B cell (primary cell): Measurements from ENCODE around the gene RAI14. TPM values are rescaled to one million over a fixed set of nuclear protein-coding genes. Genes with fewer than 3 reads are reported as not detected.

Source experiments
- ATAC-seq: fragments of 200-7000 bp; cut with Tn5 transposase; one replicate; pipeline ENCODE4 v1.10.0; 2021; ENCODE audit warnings: low read depth, mild to moderate bottlenecking, moderate number of reproducible peaks, moderate library complexity
- CTCF ChIA-PET: fragments of 350-600 bp; sonication (Branson Sonifier 250); formaldehyde crosslinking; loops from one replicate; lab custom pipeline; 2021; ENCODE audit warnings: antibody characterized with exemption, inconsistent platforms; lab: Charles Lee
- POLR2A ChIA-PET: fragments of 350-600 bp; sonication (Branson Sonifier 250); formaldehyde crosslinking; loops from one replicate; lab custom pipeline; 2021; ENCODE audit warnings: antibody characterized with exemption; lab: Charles Lee
- DNase-seq: peaks from one replicate; pipeline ENCODE4 v3.0.0; 2013
- H2AFZ ChIP-seq: 2 replicates; pipeline ENCODE4 v1.6.1; 2012; ENCODE audit warnings: mild to moderate bottlenecking, low read depth, low read length; ENCODE audit not compliant: insufficient read depth, poor library complexity, severe bottlenecking
- H3K27ac ChIP-seq, 2 donors: 1 replicate in 1 of 2; 2 replicates in 1 of 2; pipeline ENCODE4 v1.5.1; 2012 to 2013; ENCODE audit warnings: low read length in 2 of 2, mild to moderate bottlenecking in 2 of 2, moderate library complexity in 1 of 2
- H3K27me3 ChIP-seq, 4 experiments: fragments of 200-600 bp in 1 of 4; sonication (generic) in 1 of 4; replicated peaks in 1 of 4; 1 replicate in 2 of 4; 2 replicates in 2 of 4; pipeline versions ENCODE4 v1.6.1 to v1.7.0; 2013 to 2016; ENCODE audit warnings: low read length in 3 of 4, mild to moderate bottlenecking in 2 of 4, mixed read lengths in 1 of 4, moderate library complexity in 1 of 4; ENCODE audit not compliant: insufficient read depth in 4 of 4, control insufficient read depth in 3 of 4; ENCODE audit errors: control extremely low read depth in 1 of 4
- H3K36me3 ChIP-seq, 2 experiments: replicated peaks in 1 of 2; 1 replicate in 1 of 2; 2 replicates in 1 of 2; pipeline versions ENCODE4 v1.6.1 to v1.7.1; 2013; ENCODE audit warnings: low read length in 1 of 2; ENCODE audit not compliant: insufficient read depth in 2 of 2, control insufficient read depth in 1 of 2; ENCODE audit errors: control extremely low read depth in 1 of 2, extremely low read depth in 1 of 2
- H3K4me1 ChIP-seq, 2 donors: fragments of 200-600 bp in 1 of 2; sonication (generic) in 1 of 2; 1 replicate in 1 of 2; 2 replicates in 1 of 2; pipeline versions ENCODE4 v1.5.1 to v1.6.1; 2013 to 2017; ENCODE audit warnings: low read length in 2 of 2; ENCODE audit not compliant: control insufficient read depth in 2 of 2, insufficient read depth in 2 of 2
- H3K4me2 ChIP-seq: replicated peaks from 2 replicates; pipeline ENCODE3; 2012; ENCODE audit warnings: mild to moderate bottlenecking, low read depth, low read length; ENCODE audit not compliant: poor library complexity, severe bottlenecking
- H3K4me3 ChIP-seq, 5 experiments: fragments of 200-600 bp in 1 of 5; sonication (generic) in 1 of 5; 1 replicate in 3 of 5; 2 replicates in 2 of 5; pipeline versions ENCODE4 v1.5.1 to v1.7.0; 2011 to 2016; ENCODE audit warnings: low read length in 4 of 5, mild to moderate bottlenecking in 4 of 5, low read depth in 2 of 5, control low read depth in 1 of 5, moderate library complexity in 1 of 5; ENCODE audit not compliant: insufficient read depth in 1 of 5; ENCODE audit errors: control extremely low read depth in 1 of 5, extremely low read depth in 1 of 5
- H3K79me2 ChIP-seq: fragments of 200-600 bp; sonication (generic); one replicate; pipeline ENCODE4 v1.6.0; 2016; ENCODE audit warnings: low read length; ENCODE audit not compliant: control insufficient read depth, insufficient read depth
- H3K9ac ChIP-seq: fragments of 200-600 bp; sonication (generic); 2 replicates; pipeline ENCODE4 v1.6.1; 2017; ENCODE audit warnings: mild to moderate bottlenecking, low read length, moderate library complexity
- H3K9me3 ChIP-seq, 3 donors: one replicate each; pipeline versions ENCODE4 v1.6.1 to v1.7.1; 2013; ENCODE audit warnings: low read length in 2 of 3; ENCODE audit not compliant: control insufficient read depth in 2 of 3, insufficient read depth in 1 of 3; ENCODE audit errors: control extremely low read depth in 1 of 3
- H4K20me1 ChIP-seq: 2 replicates; pipeline ENCODE4 v1.6.0; 2012; ENCODE audit warnings: mild to moderate bottlenecking, low read length; ENCODE audit not compliant: insufficient read depth, control insufficient read depth, poor library complexity, severe bottlenecking
- H3K27ac Mint-ChIP-seq: one replicate; pipeline ENCODE4 v1.8.0; 2021; ENCODE audit warnings: mixed read lengths
- H3K27me3 Mint-ChIP-seq: one replicate; pipeline ENCODE4 v1.8.0; 2021; ENCODE audit warnings: mixed read lengths
- H3K4me1 Mint-ChIP-seq: one replicate; pipeline ENCODE4 v1.8.0; 2021; ENCODE audit warnings: mixed read lengths
- H3K4me3 Mint-ChIP-seq: one replicate; pipeline ENCODE4 v1.8.0; 2021; ENCODE audit warnings: mixed read lengths
- H3K9me3 Mint-ChIP-seq: one replicate; pipeline ENCODE4 v1.8.0; 2022; ENCODE audit warnings: mixed read lengths; ENCODE audit not compliant: insufficient read depth
- CTCF ChIP-seq: fragments of 200-600 bp; IDR thresholded peaks from one replicate; pipeline ENCODE4 v1.8.0; 2022; ENCODE audit warnings: antibody characterized with exemption, mild to moderate bottlenecking
- EZH2 ChIP-seq: IDR thresholded peaks from 2 replicates; pipeline ENCODE4 v1.6.1; 2012; ENCODE audit warnings: borderline replicate concordance, low read depth, mild to moderate bottlenecking, moderate library complexity, low read length; ENCODE audit not compliant: insufficient read depth, poor library complexity, severe bottlenecking
- WGBS: methylation state at CpG from one replicate; pipeline ENCODE4 v1.1.5; 2013; ENCODE audit warnings: missing lambda C conversion rate; ENCODE audit not compliant: insufficient coverage; 5-methylcytosine and 5-hydroxymethylcytosine counted together
- intact Hi-C: fragments of 100-400 bp; cut with micrococcal nuclease; formaldehyde crosslinking; loops from one replicate; pipeline ENCODE4 v1.10.0; 2022
- polyA plus RNA-seq: library from polyadenylated mRNA; depleted of rRNA; stranded (reverse); fragments of >200 nt; gene quantifications from 2 replicates; pipeline ENCODE4 v1.2.3, GENCODE V29; 2012
- total RNA-seq, 2 donors: library from RNA; stranded (reverse); fragments of 120-200 nt in 1 of 2; gene quantifications; 1 replicate in 1 of 2; 2 replicates in 1 of 2; pipeline versions ENCODE4 v1.2.3 to v1.2.4, GENCODE V29; 2013 to 2022

RAI14 gene
- total and polyA plus RNA-seq, 2 donors (not counting 1 experiment from before 2014, with no cell fraction given), result 0.55 to 1.9 TPM

GRCh38 chr5:34674187-34674586, 18.1 kb downstream of the RAI14 start:
- Histone ChIP-seq H3K4me1 (no peaks in the 10 kb centered on the region), H3K4me2 (no peak overlapping the region), H2AFZ (no peak overlapping the region), H4K20me1 (no peaks in the 10 kb centered on the region), H3K27me3 (no peaks in the 10 kb centered on the region), H3K27ac (no peak overlapping the region), H3K9ac (no peak overlapping the region), H3K4me3 (no peak overlapping the region), H3K9me3 (no peaks in the 10 kb centered on the region), H3K36me3 (no peaks in the 10 kb centered on the region), H3K79me2 (no peaks in the 10 kb centered on the region)
- WGBS, result 100% methylated on average over 1 of the region's 3 CpGs
- Mint-ChIP-seq H3K4me3 (no peak overlapping the region), H3K27me3 (peaks cover 9% of the 10 kb centered on the region), H3K9me3 (no peaks in the 10 kb centered on the region), H3K4me1 (peaks cover 2% of the 10 kb centered on the region), H3K27ac (no peak overlapping the region)
- DNase-seq (no peak), ATAC-seq (no peak)
- TF ChIP-seq CTCF, result no peak
- TF ChIP-seq EZH2, result no peak
- POLR2A ChIA-PET, result no interaction called here
- CTCF ChIA-PET, result no interaction called here
- intact Hi-C loops, result no loop called here

GRCh38 chr5:34675857-34676256, 19.7 kb downstream of the RAI14 start:
- Histone ChIP-seq H3K9me3 (no peaks in the 10 kb centered on the region), H3K27ac (no peak overlapping the region), H2AFZ (no peak overlapping the region), H3K4me1 (no peaks in the 10 kb centered on the region), H3K9ac (no peak overlapping the region), H3K27me3 (no peaks in the 10 kb centered on the region), H3K79me2 (no peaks in the 10 kb centered on the region), H4K20me1 (no peaks in the 10 kb centered on the region), H3K4me2 (no peak overlapping the region), H3K36me3 (no peaks in the 10 kb centered on the region), H3K4me3 (no peak overlapping the region)
- Mint-ChIP-seq H3K4me3 (no peak overlapping the region), H3K9me3 (no peaks in the 10 kb centered on the region), H3K4me1 (peaks cover 2% of the 10 kb centered on the region), H3K27ac (no peak overlapping the region), H3K27me3 (peaks cover 9% of the 10 kb centered on the region)
- 83% methylated on average over 1 of the region's 3 CpGs for WGBS
- DNase-seq (no peak), ATAC-seq (no peak)
- no peak for TF ChIP-seq EZH2
- no peak for TF ChIP-seq CTCF
- ChIA-PET POLR2A (no interaction called here), CTCF (no interaction called here)
- intact Hi-C loops, result no loop called here
